GM12873 (cell line): Measurements from ENCODE around the gene ARHGAP26.

Experiments
- CTCF ChIP-seq: IDR thresholded peaks from 2 replicates; pipeline ENCODE4 v1.5.1; 2012; ENCODE audit warnings: low read depth, mild to moderate bottlenecking, moderate library complexity, low read length, control low read depth; ENCODE audit not compliant: insufficient read depth; ENCODE audit errors: missing control alignments

The ARHGAP26 gene

GRCh38 chr5:143021595-143021994 lies 251.4 kb downstream of the ARHGAP26 start:
- no peak for TF ChIP-seq CTCF

DNA sequence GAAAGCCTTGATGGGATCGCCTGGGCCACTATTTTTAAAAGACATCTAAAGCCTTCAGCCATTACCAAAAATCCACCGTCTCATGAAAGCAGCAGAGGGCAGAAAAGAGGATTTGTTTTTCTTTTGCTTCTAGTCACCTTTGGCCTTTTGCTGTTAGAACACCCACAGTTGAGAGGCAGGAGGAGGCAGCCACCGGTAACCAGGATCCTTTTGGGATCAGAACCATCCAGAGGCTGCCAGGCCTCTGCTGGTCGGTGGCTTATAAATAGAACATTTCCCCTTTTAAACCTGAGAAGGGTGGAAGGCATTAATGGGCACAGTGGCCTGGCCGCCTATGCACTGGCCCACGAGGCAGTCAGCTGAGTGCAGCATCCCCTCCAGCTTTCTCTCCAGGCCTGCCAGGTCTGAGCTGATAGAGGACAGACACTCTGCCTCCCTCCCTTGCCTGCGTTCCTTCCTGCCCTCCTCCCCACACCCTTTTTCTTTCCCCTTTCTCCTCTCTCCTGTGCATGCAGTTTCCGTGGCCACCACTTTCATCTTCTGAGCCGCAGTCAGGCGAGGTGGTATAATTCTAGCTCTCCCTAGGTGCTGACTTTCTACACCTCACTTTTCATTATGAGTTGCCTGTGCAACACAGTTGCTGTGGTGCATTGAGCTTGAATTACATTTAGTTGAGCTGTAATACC lies 253.4 kb downstream of the ARHGAP26 start:
- TF ChIP-seq CTCF, result peak; percentile 28

DNA sequence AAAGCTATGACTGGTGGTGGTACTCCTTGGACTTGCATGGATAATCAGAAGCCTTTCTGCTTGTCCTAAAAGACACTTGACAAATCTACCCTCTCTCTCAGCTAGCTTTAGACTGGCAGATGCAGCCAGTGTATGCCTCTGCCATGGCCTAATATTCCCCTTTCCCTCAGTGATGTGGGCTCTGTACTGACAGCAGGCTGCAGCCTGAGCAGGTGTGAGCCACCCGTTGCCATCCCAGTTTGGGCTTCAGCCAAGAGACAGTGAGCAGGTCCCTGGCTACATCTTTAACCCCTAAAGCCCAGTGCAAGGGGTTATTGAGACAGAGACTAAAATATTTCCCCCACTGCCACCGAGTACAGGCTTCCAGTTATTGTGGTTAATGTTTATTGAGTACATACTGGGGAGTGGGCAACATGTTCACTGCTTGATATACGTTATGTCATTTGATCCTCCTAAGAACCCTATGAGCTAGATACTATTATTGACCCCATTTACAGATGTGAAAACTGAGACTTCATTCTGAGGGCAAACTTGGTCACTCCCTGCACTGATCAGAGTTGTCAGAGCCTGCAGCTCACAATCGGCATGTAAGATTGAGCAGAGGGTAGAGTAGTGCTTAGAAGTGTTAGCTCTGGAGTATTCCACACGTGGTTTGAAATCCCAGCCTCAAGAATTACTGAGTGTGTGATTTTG lies 254.2 kb downstream of the ARHGAP26 start:
- no peak for TF ChIP-seq CTCF

- TF ChIP-seq CTCF, result no peak
Observed at GRCh38 chr5:143025376-143025775, 255.2 kb downstream of the ARHGAP26 start.

DNA sequence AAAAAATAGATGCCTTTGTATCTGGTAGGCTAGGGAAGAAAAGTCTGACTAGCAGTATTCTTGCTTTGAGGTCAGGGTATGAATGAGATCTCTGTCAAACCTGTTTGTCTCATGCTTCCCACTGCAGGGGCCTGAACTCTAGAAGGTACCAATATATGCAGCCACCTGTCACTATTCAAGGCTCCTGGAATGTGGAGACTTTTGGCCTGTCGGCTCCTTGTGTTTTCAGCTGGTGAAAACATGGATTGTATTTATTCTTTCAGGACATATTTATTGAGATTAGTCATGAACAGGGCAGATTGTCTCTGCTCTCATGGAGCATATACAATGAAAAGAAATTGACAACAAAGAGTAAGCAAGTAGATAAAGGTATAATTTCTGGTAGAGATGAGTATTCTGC lies 255.8 kb downstream of the ARHGAP26 start:
- TF ChIP-seq CTCF, result no peak

GRCh38 chr5:143026380-143026779 lies 256.2 kb downstream of the ARHGAP26 start:
- TF ChIP-seq CTCF, result no peak

- TF ChIP-seq CTCF, result no peak
Observed at GRCh38 chr5:143029293-143029692, 259.1 kb downstream of the ARHGAP26 start.
